Panc1 (cell line): ENCODE results near the gene INAFM2. TPM values are rescaled to one million over a fixed set of nuclear protein-coding genes. Genes with fewer than 3 reads are reported as not detected.
A peak's percentile ranks its signal among the peaks of the same experiment; 100 is the strongest.

ENCODE experiments used
- ATAC-seq: fragments of 200-7000 bp; cut with Tn5 transposase; 2 replicates; pipeline ENCODE4 v1.9.1; 2020; ENCODE audit warnings: mild to moderate bottlenecking, moderate library complexity
- BruUV-seq: library from RNA; stranded (reverse); fragments of 400-500 nt; replicated peaks from 2 replicates; lab custom pipeline; 2021; lab: Mats Ljungman, UMichigan
- CTCF ChIA-PET: fragments of 300-600 bp; sonication (Branson Sonifier 250); formaldehyde crosslinking; loops from one replicate; lab custom pipeline; 2022; ENCODE audit warnings: antibody characterized with exemption; lab: Charles Lee
- POLR2A ChIA-PET: fragments of 300-600 bp; sonication (Branson Sonifier 250); formaldehyde crosslinking; loops from one replicate; lab custom pipeline; 2022; ENCODE audit warnings: antibody characterized with exemption; lab: Charles Lee
- DNase-seq: peaks from one replicate; pipeline ENCODE4 v3.0.0-alpha.2; 2010; ENCODE audit warnings: low read depth, low spot score
- H3K27ac ChIP-seq: 2 replicates; pipeline ENCODE4 v1.5.1; 2011; ENCODE audit warnings: mild to moderate bottlenecking, low read length, inconsistent platforms
- H3K27me3 ChIP-seq: fragments of 200-500 bp; sonication (Bioruptor generic); 2 replicates; pipeline ENCODE4 v1.6.0; 2014; ENCODE audit warnings: low read length, inconsistent platforms; ENCODE audit not compliant: control insufficient read depth, insufficient read depth
- H3K36me3 ChIP-seq: fragments of 200-500 bp; sonication (Bioruptor generic); 2 replicates; pipeline ENCODE4 v1.5.1; 2014; ENCODE audit warnings: inconsistent platforms, mild to moderate bottlenecking, low read length, moderate library complexity; ENCODE audit not compliant: control insufficient read depth, insufficient read depth
- H3K4me1 ChIP-seq: 2 replicates; pipeline ENCODE4 v1.5.1; 2011; ENCODE audit warnings: inconsistent platforms, mild to moderate bottlenecking, low read length, moderate library complexity; ENCODE audit not compliant: control insufficient read depth, insufficient read depth
- H3K4me3 ChIP-seq, 2 experiments: 2 replicates each; pipeline ENCODE4 v1.5.1; 2011 to 2012; ENCODE audit warnings: low read depth in 2 of 2, low read length in 2 of 2, mild to moderate bottlenecking in 2 of 2, inconsistent platforms in 1 of 2, moderate library complexity in 1 of 2
- H3K9me3 ChIP-seq: fragments of 200-500 bp; sonication (Bioruptor generic); 2 replicates; pipeline ENCODE4 v1.5.1; 2014; ENCODE audit warnings: low read depth, mild to moderate bottlenecking, inconsistent platforms, low read length, moderate library complexity; ENCODE audit not compliant: control insufficient read depth, insufficient read depth
- CTCF ChIP-seq: fragments of 450-650 bp; IDR thresholded peaks from 2 replicates; pipeline ENCODE4 v1.5.1; 2017; ENCODE audit warnings: mild to moderate bottlenecking
- POLR2AphosphoS5 ChIP-seq: IDR thresholded peaks from 2 replicates; pipeline ENCODE4 v1.6.1; 2012; ENCODE audit warnings: mild to moderate bottlenecking, low read depth, low read length, moderate library complexity
- SIN3A ChIP-seq: IDR thresholded peaks from 2 replicates; pipeline ENCODE4 v1.6.1; 2012; ENCODE audit warnings: low read depth, mild to moderate bottlenecking, low read length, moderate library complexity, borderline replicate concordance; ENCODE audit not compliant: insufficient read depth
- TCF7L2 ChIP-seq: IDR thresholded peaks from 2 replicates; pipeline ENCODE4 v1.6.1; 2011; ENCODE audit warnings: mild to moderate bottlenecking, low read depth, low read length, inconsistent platforms
- in situ Hi-C: cut with HindIII; loops from 2 replicates; pipeline ENCODE4 v1.10.0; 2016; ENCODE audit warnings: low sequenced_read_pairs, low pct_unique_long_range_greater_than_20kb
- intact Hi-C: fragments of 100-400 bp; cut with micrococcal nuclease; formaldehyde crosslinking; loops from one replicate; pipeline ENCODE4 v1.10.0; 2022; ENCODE audit not compliant: unreplicated experiment
- total RNA-seq: library from RNA; stranded (reverse); gene quantifications from one replicate; pipeline ENCODE4 v1.2.1, GENCODE V29; 2021; ENCODE audit not compliant: unreplicated experiment
- TF ChIP-seq, protein P1 (sequence below), 2 experiments: IDR thresholded peaks; 2 replicates each; pipeline ENCODE4 v1.6.1; 2011 to 2012; ENCODE audit warnings: low read depth in 2 of 2, control low read depth in 1 of 2, low read length in 1 of 2, mild to moderate bottlenecking in 1 of 2, moderate library complexity in 1 of 2; ENCODE audit not compliant: insufficient read depth in 1 of 2

Gene INAFM2
- total RNA-seq, 1 experiment from 2014 or later = 10.4 TPM

DNA sequence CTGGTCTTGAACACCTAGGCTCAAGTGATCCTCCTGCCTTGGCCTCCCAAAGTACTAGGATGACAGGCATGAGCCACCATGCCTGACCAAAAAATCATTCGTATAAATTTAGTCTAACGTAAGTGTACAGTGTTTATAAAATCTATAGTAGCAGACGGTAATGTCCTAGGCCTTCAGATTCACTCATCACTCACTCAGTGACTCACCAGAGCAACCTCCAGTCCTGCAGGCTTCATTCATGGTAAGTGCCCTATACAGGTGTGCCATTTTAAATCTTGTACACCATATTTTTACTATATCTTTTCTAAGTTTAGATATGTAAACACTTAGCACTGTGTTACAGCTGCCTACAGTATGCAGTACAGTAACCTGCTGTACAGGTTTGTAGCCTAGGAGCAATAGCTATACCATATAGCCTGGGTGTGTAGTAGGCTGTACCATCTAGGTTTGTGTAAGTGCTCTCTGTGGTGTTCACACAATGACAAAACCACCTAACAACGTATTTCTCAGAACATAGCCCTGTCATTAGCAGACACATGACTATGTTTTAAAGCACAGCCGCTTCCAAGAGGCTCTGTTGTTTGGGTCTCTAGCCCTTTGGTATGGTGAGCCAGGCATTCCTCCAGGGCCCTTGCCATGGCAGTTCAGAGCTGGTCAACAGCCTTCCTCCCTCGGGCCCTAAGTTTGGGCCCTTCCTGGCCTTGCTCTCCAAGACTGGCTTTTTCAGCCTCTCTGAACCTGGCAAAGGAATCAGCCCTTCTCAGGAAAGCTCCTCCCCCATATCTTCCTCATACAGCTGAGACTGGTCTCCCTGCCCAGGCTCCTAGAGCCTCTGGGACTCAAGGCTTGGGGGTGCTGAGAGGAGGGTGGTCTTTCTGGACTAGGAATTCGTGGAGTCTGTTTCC is 19.2 kb downstream of the INAFM2 start:
- ATAC-seq = no peak
- no TSS peak for BruUV-seq
- POLR2A ChIA-PET = interaction anchor here (1.1 kb wide), 1 partner anchor 80 kb away, joined by 4 read pairs; no protein-coding TSS in a partner anchor
- CTCF ChIA-PET = no interaction called here
- Histone ChIP-seq H3K27ac (peak overlapping the region; percentile 52), H3K36me3 (no peaks in the 10 kb centered on the region), H3K27me3 (no peaks in the 10 kb centered on the region), H3K4me3 (no peak overlapping the region), H3K9me3 (no peaks in the 10 kb centered on the region), H3K4me1 (peaks cover 59% of the 10 kb centered on the region)
- no peak for DNase-seq
- intact Hi-C loops = no loop called here
- in situ Hi-C loops = no loop called here
- TF ChIP-seq POLR2AphosphoS5 = no peak
- no peak for TF ChIP-seq CTCF

DNA sequence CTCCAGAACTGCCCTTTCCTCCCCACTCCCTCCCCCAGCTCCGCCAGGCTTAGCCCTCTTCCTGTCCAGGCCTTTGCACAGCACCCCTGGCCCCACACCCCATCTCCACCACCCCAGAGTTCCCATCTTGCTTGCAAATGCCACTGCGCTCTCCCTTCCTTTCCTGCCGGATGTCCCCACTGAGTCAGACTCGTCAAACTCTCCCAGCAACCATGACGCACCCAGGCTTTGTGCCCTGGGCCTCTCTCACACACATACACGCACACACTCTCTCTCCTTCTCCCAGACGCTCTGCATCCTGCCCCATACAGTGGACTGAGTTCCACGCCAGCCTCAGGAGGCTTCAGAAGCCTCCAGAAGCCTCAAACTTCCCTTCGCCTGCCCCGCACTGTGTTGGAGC is 20.0 kb downstream of the INAFM2 start:
- Histone ChIP-seq H3K9me3 (no peaks in the 10 kb centered on the region), H3K36me3 (no peaks in the 10 kb centered on the region), H3K27me3 (no peaks in the 10 kb centered on the region), H3K4me3 (no peak overlapping the region), H3K4me1 (peaks cover 51% of the 10 kb centered on the region), H3K27ac (peak overlapping the region; percentile 52)
- no peak for TF ChIP-seq POLR2AphosphoS5
- no peak for ATAC-seq
- intact Hi-C loops (no loop called here), in situ Hi-C loops (no loop called here)
- DNase-seq = no peak
- ChIA-PET CTCF (interaction anchor here (0.5 to 1.8 kb wide), 4 partner anchors 13 to 334 kb away, joined by 3 to 19 read pairs (median 4); partner anchors contain the start of gene IVD), POLR2A (interaction anchor here (1.1 kb wide), 1 partner anchor 79 kb away, joined by 4 read pairs; no protein-coding TSS in a partner anchor)
- BruUV-seq = no TSS peak

DNA sequence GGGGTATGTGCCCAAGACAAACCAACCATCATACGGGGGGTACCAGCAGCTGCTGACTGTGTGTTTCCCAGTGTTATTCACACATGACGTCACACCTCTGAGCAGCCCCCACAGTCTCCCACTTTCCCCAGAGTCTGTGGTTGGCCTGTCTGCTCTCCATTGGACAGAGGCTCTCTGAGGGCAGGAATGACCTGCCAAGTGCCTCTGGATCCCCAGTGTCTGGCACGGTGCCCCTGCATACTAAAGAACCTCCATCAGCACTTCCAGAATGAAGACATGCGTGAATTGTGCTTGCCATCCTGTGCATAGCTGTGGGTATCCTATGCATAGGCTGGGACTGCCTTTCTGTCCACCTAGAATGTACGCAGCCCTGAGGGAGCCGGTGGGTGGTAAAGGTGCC is 20.7 kb downstream of the INAFM2 start:
- POLR2A ChIA-PET = interaction anchor here (0.9 to 1.1 kb wide), 2 partner anchors 77 to 78 kb away, joined by 3 to 4 read pairs; no protein-coding TSS in a partner anchor
- peaks cover 44% of the 10 kb centered on the region for H3K4me1 ChIP-seq
- H3K27ac ChIP-seq = no peak overlapping the region
- ATAC-seq = peak; percentile 0; the same call in 1 of the 2 replicates
- H3K4me3 ChIP-seq = no peak overlapping the region
- BruUV-seq = no TSS peak
- no peaks in the 10 kb centered on the region for H3K27me3 ChIP-seq
- CTCF ChIA-PET = interaction anchor here (0.6 to 1.8 kb wide), 10 partner anchors 11 to 207 kb away, joined by 3 to 19 read pairs (median 4); partner anchors contain the start of gene IVD
- no peaks in the 10 kb centered on the region for H3K36me3 ChIP-seq
- intact Hi-C loops = loop anchor here (2.0 kb wide), 1 partner anchor 77 kb away; no protein-coding TSS in a partner anchor
- no peak for DNase-seq
- in situ Hi-C loops = no loop called here
- H3K9me3 ChIP-seq = no peaks in the 10 kb centered on the region
- TF ChIP-seq TCF7L2 (no peak), POLR2AphosphoS5 (no peak), SIN3A (no peak), CTCF (no peak)
- TF ChIP-seq, protein P1, sequence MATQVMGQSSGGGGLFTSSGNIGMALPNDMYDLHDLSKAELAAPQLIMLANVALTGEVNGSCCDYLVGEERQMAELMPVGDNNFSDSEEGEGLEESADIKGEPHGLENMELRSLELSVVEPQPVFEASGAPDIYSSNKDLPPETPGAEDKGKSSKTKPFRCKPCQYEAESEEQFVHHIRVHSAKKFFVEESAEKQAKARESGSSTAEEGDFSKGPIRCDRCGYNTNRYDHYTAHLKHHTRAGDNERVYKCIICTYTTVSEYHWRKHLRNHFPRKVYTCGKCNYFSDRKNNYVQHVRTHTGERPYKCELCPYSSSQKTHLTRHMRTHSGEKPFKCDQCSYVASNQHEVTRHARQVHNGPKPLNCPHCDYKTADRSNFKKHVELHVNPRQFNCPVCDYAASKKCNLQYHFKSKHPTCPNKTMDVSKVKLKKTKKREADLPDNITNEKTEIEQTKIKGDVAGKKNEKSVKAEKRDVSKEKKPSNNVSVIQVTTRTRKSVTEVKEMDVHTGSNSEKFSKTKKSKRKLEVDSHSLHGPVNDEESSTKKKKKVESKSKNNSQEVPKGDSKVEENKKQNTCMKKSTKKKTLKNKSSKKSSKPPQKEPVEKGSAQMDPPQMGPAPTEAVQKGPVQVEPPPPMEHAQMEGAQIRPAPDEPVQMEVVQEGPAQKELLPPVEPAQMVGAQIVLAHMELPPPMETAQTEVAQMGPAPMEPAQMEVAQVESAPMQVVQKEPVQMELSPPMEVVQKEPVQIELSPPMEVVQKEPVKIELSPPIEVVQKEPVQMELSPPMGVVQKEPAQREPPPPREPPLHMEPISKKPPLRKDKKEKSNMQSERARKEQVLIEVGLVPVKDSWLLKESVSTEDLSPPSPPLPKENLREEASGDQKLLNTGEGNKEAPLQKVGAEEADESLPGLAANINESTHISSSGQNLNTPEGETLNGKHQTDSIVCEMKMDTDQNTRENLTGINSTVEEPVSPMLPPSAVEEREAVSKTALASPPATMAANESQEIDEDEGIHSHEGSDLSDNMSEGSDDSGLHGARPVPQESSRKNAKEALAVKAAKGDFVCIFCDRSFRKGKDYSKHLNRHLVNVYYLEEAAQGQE (IDR thresholded peaks at IDR 0.05; ENCODE audit: insufficient read depth in 1 of 2, low read depth in 2 of 2, low read length in 1 of 2) = no peak
